ENCODE data around the gene SH3GL3.

SH3GL3 gene

GRCh38 chr15:83512459-83512858, 65.3 kb downstream of the SH3GL3 start:
- no peak for DNase-seq

- no peak for DNase-seq
Measured at GRCh38 chr15:83514584-83514983, 67.4 kb downstream of the SH3GL3 start.

- no peak for DNase-seq
Measured at GRCh38 chr15:83515164-83515563, 68.0 kb downstream of the SH3GL3 start.

GRCh38 chr15:83516935-83517334, 69.8 kb downstream of the SH3GL3 start:
- no peak for DNase-seq

GRCh38 chr15:83526319-83526718, 79.2 kb downstream of the SH3GL3 start:
- no peak for DNase-seq

GRCh38 chr15:83533410-83533962, 86.3 kb downstream of the SH3GL3 start:
- no peak for DNase-seq

GRCh38 chr15:83537606-83538005, 90.5 kb downstream of the SH3GL3 start:
- DNase-seq = no peak

- DNase-seq = no peak
Measured at GRCh38 chr15:83538682-83539081, 91.5 kb downstream of the SH3GL3 start.

- DNase-seq = no peak
Measured at GRCh38 chr15:83545804-83546511, 98.8 kb downstream of the SH3GL3 start.

GRCh38 chr15:83546512-83546888, 99.4 kb downstream of the SH3GL3 start:
- no peak for DNase-seq

- DNase-seq = no peak
Measured at GRCh38 chr15:83547168-83547567, 100.0 kb downstream of the SH3GL3 start.

- no peak for DNase-seq
Measured at GRCh38 chr15:83549623-83550022, 102.5 kb downstream of the SH3GL3 start.

- DNase-seq = no peak
Measured at GRCh38 chr15:83554558-83554957, 107.4 kb downstream of the SH3GL3 start.

GRCh38 chr15:83555383-83555782, 108.2 kb downstream of the SH3GL3 start:
- no peak for DNase-seq

- DNase-seq = no peak
Measured at GRCh38 chr15:83556068-83556467, 108.9 kb downstream of the SH3GL3 start.

GRCh38 chr15:83556754-83557153, 109.6 kb downstream of the SH3GL3 start:
- no peak for DNase-seq

- DNase-seq = no peak
Measured at GRCh38 chr15:83558146-83558545, 111.0 kb downstream of the SH3GL3 start.

GRCh38 chr15:83559310-83559966, 112.3 kb downstream of the SH3GL3 start:
- DNase-seq = peak; percentile 50 to 55

- DNase-seq = no peak
Measured at GRCh38 chr15:83561661-83562060, 114.5 kb downstream of the SH3GL3 start.

GRCh38 chr15:83565138-83565537, 118.0 kb downstream of the SH3GL3 start:
- no peak for DNase-seq

- no peak for DNase-seq
Measured at GRCh38 chr15:83565553-83566159, 118.5 kb downstream of the SH3GL3 start.

GRCh38 chr15:83567318-83567717, 120.2 kb downstream of the SH3GL3 start:
- no peak for DNase-seq

GRCh38 chr15:83569341-83569740, 122.2 kb downstream of the SH3GL3 start:
- no peak for DNase-seq

- DNase-seq = no peak
Measured at GRCh38 chr15:83570756-83571155, 123.6 kb downstream of the SH3GL3 start.

All from activated T-cell treated with anti-CD3 and anti-CD28 coated beads, Interleukin-2, amount 50 U/mL, for 48 hours (primary cell).